ENCODE results near the gene KIF2A. TPM values are rescaled to one million over a fixed set of nuclear protein-coding genes. Genes with fewer than 3 reads are reported as not detected.
A peak's percentile ranks its signal among the peaks of the same experiment; 100 is the strongest.

The KIF2A gene
- total and polyA plus RNA-seq, 9 of the 15 experiments (the other 6 are each of a cell fraction or from before 2014, with no cell fraction given), result 42.6 to 126 (median 77.6) TPM

DNA sequence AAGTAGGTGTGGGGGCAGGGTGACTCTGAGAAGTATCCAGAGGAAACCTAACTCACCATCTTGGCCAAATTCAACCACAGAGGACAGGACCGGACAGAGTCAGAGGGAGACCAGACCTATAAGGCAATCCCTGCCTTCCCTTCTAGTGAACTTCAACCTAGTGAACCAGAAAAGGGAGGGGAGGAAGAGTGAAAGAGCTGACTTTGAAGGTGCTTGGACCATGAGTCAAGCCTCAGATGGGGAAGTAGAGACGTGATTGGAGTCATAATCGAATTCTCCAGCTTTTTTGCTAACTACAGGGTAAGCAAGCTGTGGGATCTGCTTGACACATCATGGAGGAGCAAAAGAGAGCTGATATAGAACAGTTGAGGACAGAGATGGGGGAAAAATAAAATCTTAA is 18.8 kb upstream of the KIF2A start (continued):
- TF ChIP-seq PATZ1 (CRISPR knock-in tag; IDR thresholded peaks at IDR 0.05; ENCODE audit: borderline replicate concordance) (no peak), SMARCA4 (IDR thresholded peaks at IDR 0.05) (no peak)

- ChIA-PET POLR2A (interaction anchor here (0.9 to 1.2 kb wide), 2 partner anchors 18 to 20 kb away, joined by 3 read pairs; partner anchors contain the start of gene KIF2A), CTCF (ENCODE audit: low intra/inter-chr PET ratio) (no interaction called here)
- DNase-seq (ENCODE audit: extremely low read depth in 1 of 4, low spot score in 3 of 4), result no peak
- Histone ChIP-seq H3K4me3 (no peak overlapping the region), H4K20me1 (replicated peaks; ENCODE audit: control insufficient read depth, insufficient read depth, low read length) (no peaks in the 10 kb centered on the region), H2AFZ (ENCODE audit: low read depth, low read length) (peak overlapping the region; percentile 57; the same call in 1 of the 2 replicates), H3K79me2 (ENCODE audit: control insufficient read depth, insufficient read depth, low read length) (no peaks in the 10 kb centered on the region), H3K4me1 (replicated peaks in 1 of 2; ENCODE audit: control insufficient read depth in 2 of 2, insufficient read depth in 2 of 2, low read length in 2 of 2) (peaks cover 0 to 11% of the 10 kb centered on the region in 2 experiments; a peak in 4 of 5 replicates), H3K9me3 (replicated peaks; ENCODE audit: control insufficient read depth, insufficient read depth, low read depth, low read length) (peaks cover 20% of the 10 kb centered on the region; the same call in 1 of the 2 replicates), H3K27ac (ENCODE audit: extremely low read depth, low read depth, low read length) (no peak overlapping the region), H3K27me3 (ENCODE audit: control insufficient read depth in 2 of 2, insufficient read depth in 2 of 2, low read length in 2 of 2) (no peaks in the 10 kb centered on the region), H3K9me1 (ENCODE audit: control insufficient read depth, insufficient read depth, low read length) (no peaks in the 10 kb centered on the region), H3K36me3 (ENCODE audit: control insufficient read depth, insufficient read depth, low read length) (no peaks in the 10 kb centered on the region), H3K9ac (ENCODE audit: insufficient read depth in 1 of 2, low read depth in 2 of 2, low read length in 2 of 2) (no peak overlapping the region), H3K4me2 (ENCODE audit: insufficient read depth, low read length) (no peak overlapping the region)
- no peak for ATAC-seq
- intact Hi-C loops (cut with micrococcal nuclease) (no loop called here), in situ Hi-C loops (cut with MboI) (no loop called here)
- TF ChIP-seq BDP1 (IDR thresholded peaks at IDR 0.05; ENCODE audit: insufficient read depth, insufficient read length) (no peak), HMGN3 (IDR thresholded peaks at IDR 0.05; ENCODE audit: borderline replicate concordance, extremely low read depth, insufficient read length, low read depth, low read length) (no peak), PHF21A (IDR thresholded peaks at IDR 0.05; ENCODE audit: borderline replicate concordance, low read depth) (no peak), KLF13 (tag; IDR thresholded peaks at IDR 0.05; ENCODE audit: borderline replicate concordance, low read depth) (no peak), PRDM10 (IDR thresholded peaks at IDR 0.05; ENCODE audit: partially characterized antibody) (no peak)
- BruUV-seq (replicated peaks), result no TSS peak
- no peak for FAIRE-seq
- WGBS (ENCODE audit: insufficient coverage, low coverage, missing lambda C conversion rate), result 67% methylated on average over 1 of the region's 1 CpG
These were observed 17.9 kb upstream of the KIF2A start for GRCh38 chr5:62288118-62288517.
